ENCODE measurements around the gene TMPRSS9.
A peak's percentile ranks its signal among the peaks of the same experiment; 100 is the strongest.
"Not testable (repeated sequence)": the region's sequence is repeated elsewhere in the genome, so short reads cannot be mapped to it uniquely, and the experiment has no call there.

TMPRSS9 gene

DNA sequence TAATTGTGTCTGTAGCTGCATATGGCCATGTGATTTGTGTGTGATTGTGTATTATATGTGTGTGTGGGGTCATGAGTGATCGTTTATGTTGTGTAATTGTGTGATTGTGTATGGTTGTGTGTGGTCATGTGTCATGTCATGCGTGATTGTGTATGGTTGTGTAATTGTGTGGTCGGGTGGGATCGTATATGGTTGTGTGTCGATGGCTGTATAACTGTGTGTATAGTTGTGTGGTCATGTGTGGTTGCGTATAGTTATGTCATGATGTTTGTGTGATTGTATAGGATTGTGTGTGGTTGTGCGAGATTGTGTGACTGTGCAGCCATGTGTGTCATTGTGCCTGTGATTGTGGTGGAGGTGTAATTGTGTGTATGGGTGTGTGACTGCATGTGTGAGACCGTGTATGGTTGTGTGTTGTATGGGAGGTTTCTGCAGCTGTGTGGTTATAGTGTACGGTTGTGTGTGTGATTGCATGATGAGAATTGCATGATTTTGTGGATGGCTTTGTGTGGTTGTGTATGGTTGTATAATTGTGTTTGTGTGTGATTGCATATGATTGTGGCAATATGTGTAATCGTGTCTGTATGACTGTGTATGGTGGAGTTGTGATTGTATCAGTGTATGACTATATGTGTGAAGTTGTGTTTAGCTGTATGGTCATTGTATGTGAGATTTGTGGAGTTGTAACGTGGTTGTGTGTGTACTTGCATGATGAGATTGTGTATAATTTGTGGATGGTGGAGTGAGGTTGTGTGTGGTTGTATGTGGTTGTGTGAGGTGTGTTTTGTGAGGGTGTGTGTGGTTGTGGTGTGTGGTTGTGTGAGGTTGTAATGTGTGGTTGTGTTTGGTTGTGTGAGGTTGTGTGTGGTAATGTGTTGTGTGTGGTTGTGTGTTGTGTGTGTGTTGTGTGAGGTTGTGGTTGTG is 2.2 kb downstream of the TMPRSS9 start:
- no peak for DNase-seq (ENCODE audit: low read depth)

DNA sequence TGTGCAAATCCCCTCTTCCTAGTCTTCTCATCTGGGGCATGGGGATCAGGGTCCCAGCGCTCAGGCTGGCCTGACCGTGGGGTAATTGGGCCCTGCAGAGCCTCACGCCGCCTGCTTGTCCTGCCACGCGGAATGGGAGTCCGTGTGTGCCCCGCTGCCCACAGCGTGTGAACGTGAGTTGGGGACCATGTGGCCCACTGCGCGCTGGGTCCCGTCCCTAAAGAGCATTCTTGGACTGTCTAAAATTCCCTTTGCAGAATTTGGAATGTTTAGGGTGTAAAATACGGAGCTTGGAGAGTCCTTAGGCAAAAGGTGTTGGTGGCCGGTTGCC is 2.9 kb downstream of the TMPRSS9 start:
- DNase-seq (ENCODE audit: low read depth): no peak

DNA sequence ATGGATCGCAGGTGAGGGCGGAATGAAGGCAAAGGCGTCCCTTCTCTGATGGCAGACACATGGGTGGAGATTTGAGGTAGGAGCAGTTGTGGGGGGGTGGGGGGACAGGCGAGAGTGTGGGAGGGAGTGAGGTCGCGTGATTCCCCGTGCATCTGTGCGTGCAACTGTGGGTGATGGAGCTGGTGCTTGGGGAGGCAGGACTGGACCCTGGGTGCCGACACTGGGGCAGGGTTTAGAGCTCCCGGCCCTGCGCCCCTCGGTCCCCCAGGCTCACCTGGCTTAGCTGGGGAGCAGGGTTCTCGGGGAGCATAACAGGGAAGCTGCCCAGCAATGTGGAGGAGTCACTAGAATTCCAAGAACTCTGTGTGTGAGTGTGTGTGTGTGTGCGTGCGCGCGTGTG is 3.4 kb downstream of the TMPRSS9 start:
- DNase-seq (ENCODE audit: low read depth): no peak

DNA sequence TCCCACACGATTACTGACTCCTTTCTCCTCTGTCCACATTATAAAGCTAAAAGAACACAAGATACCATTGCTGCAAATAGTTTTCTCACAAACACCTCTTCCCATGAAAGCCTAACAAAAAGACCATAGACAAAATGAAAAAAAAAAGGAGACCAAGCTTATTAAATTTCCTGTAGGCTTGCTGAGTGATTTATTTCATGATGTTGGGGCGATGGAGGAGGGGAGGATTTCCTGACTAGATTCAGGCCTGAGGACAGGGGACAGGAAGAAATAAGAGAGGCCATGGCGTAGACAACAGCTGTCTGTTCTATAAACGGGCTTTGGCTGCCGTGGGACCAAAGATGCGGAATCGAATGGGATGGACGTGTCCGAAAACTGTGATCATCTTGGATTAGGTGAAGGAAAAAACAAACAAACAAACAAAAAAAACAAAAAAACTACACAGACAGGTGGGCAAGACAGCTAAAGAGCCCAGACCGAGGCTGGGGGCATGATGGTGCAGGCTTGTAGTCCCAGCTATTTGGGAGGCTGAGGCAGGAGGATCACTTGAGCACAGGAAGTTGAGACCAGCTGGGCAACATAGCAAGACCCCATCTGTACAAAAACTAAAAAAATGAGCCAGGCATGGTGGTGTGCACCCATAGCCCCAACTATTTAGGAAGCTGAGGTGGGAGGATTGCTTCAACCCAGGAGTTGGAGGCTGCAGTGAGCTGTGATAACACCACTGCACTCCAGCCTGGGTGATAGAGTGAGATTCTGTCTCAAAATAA is 5.3 kb downstream of the TMPRSS9 start:
- DNase-seq (ENCODE audit: low read depth): no peak

GRCh38 chr19:2371656-2372055 is 11.6 kb downstream of the TMPRSS9 start:
- no peak for DNase-seq (ENCODE audit: low read depth)

GRCh38 chr19:2372076-2372612 is 12.1 kb downstream of the TMPRSS9 start:
- no peak for DNase-seq (ENCODE audit: low read depth)

- DNase-seq (ENCODE audit: low read depth): no peak
Observed at GRCh38 chr19:2374808-2375207, 14.7 kb downstream of the TMPRSS9 start.

DNA sequence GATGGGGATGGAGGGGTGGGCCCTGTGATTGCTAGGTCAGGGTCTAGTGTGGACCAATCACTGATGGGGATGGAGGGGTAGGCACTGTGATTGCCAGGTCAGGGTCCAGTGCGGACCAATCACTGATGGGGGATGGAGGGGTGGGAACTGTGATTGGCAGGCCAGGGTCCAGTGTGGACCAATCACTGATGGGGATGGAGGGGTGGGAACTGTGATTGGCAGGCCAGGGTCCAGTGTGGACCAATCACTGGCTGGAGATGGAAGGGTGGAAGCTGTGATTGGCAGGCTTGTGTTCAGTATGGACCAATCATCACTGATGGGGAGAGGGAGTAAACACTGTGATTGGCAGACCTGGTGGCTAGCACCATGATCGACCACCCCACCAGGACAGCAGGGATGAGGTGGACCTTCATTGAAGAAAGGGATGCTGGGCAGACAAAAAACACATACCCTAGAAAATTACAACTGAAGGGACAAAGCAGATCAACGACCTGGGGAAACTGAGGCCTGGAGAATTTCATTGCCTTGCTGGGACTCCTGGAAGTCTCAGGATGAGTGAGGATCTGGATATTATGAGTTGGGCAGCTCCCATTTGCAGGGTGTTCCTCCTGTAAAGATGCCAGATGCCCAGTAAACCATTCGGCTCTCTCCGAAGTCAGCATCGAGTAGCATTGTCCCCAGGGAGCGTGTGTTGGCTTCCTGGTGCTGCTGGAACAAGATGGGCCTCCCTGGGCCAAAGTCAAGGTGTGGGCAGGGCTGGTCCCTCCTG is 15.5 kb downstream of the TMPRSS9 start:
- DNase-seq (ENCODE audit: low read depth): no peak

DNA sequence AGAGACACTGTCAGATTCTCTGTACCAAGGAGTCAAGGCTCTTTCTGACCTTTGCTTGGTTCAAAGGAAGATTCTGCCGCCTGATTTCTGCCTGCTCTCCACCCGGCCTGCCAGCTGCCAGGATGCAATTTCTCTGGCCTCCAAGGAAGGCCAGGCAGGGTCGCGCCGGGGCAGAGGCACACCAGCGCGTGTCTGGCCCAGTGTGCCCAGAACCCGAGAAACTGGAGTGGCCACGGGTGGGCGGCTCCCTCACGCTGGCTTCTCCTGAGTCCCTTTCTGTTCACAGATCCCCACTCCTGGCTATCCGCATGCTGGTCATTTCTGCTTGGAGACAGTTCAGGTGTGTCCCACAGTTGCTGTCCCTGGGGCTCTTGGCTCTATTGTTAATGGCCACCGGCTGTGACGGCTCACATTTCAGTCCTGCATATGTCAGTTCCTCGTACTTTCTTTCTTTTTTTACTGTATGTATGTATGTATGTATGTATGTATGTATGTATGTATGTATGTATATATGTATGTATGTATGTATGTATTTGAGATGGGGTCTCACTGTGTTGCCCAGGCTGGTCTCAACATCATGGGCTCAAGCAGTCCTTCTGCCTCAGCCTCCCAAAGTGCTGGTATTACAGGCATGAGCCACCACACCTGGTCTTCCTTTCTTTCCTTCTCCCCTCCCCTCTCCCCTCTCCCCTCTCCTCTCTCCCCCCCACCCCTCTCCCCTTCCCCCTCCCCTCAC is 16.9 kb downstream of the TMPRSS9 start:
- no peak for DNase-seq (ENCODE audit: low read depth)

DNA sequence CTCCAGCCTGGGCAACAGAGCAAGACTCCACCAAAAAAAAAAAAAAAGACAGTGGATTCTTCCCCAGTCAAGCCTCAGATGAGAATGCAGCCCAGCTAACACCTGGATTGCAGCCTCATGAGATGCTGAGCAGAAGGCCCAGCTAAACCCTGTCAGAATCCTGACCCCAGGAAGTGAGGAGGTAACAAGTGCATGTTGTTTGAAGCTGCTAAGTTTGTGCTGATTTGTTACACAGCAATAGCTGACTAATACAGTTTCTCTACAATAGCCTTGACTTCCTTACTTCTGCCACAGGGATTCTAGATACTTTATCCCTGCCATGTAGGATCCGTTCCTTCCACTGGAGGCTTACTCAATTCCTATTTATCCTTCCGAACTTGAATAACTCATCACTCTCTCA is 20.5 kb downstream of the TMPRSS9 start:
- DNase-seq (ENCODE audit: low read depth): no peak

- no peak for DNase-seq (ENCODE audit: low read depth)
Observed at GRCh38 chr19:2381148-2381820, 21.2 kb downstream of the TMPRSS9 start.

DNA sequence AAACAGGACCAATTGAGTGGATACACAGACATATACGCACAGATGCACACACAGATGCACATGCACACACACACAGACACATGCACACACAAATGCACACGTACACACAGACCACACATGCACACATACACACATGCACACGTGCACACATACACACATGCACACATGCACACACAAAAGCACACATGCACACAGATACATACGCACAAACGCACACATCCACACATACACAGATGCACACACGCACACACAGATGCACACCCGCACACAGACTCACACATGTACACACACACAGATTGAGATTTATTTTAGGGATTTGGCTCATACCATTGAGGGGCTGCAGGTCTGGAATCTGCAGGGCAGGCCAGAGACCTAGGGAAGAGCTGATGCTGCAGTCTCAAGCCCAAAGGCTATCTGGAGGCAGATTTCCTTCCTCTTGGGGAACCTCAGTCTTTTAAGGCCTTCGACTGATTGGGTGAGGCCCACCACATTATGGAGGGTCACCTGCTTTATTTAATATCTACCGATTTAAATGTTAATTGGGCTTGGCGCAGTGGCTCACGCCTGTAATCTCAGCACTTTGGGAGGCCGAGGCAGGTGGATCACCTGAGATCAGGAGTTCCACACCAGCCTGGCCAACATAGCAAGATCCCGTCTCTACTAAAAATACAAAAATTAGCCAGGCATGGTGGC is 22.6 kb downstream of the TMPRSS9 start:
- DNase-seq (ENCODE audit: low read depth): no peak

DNA sequence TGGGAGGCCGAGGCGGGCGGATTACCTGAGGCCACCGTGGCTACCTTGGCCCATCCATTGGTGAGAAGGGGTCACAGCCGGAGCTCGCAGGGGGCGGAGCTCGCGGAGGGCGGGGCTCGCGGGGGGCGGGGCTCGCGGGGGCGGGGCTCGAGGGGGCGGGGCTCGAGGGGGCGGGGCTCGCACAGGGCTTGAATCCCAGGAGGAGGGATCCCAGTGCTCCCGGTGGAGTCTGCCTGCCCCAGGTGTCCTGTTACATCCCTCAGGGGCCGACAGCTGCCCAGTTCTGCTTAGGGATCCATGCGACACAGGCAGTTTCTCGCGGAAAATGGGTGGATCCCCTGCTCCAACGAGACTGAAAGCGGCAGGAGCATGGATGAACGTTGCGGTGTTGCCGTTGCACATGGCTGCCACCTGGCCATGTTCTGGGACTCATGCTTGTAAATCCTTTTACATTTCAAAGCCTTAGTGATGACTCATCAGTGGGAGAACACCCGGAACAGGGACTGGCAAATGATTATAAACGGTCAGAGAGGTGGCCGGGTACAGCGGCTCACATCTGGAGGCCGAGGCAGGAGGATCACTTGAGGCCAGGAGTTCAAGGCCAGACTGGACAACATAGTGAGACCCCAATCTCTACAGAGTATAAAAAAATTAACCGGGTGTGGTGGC is 25.1 kb downstream of the TMPRSS9 start:
- DNase-seq (ENCODE audit: low read depth): no peak

DNA sequence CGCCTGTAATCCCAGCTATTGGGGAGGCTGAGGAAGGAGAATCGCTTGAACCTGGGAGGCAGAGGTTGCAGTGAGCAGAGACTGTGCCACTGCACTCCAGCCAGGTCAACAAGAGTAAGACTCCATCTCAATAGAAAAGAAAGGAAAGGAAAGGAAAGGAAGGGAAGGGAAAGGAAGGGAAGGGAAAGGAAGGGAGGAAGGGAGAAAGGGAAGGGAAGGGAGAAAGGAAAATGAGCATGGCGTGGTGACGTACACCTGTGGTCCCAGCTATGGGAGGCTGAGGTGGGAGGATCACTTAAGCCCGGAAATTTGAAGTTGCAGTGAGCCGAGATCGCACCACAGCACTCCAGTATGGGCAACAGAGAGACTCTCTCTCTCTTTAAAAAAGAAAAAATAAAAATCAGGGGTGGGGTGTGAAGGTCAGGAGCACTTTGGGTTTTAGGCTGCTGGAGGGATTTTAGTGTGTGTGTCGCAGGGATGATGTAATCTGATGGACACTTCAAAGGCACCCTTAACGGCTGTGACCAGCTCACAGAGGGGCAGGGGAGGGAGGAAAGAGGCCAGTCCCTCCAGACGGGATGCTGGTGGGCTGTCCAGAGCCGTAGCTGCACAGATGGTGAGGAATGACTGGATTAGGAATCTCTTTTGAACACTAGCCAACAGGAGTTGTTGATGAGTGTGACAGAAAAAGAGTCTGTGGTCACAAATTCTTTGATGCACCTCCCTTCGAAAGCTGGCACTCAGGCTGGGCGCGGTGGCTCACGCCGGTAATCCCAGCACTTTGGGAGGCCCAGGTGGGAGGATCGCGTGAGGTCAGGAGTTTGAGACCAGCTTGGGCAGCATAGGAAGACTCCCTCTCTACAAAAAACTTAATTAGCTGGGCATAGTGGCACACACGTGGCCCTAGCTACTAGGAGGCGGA is 27.6 kb downstream of the TMPRSS9 start:
- no peak for DNase-seq (ENCODE audit: low read depth)

- no peak for DNase-seq (ENCODE audit: low read depth)
Observed at GRCh38 chr19:2389594-2389993, 29.5 kb downstream of the TMPRSS9 start.

DNA sequence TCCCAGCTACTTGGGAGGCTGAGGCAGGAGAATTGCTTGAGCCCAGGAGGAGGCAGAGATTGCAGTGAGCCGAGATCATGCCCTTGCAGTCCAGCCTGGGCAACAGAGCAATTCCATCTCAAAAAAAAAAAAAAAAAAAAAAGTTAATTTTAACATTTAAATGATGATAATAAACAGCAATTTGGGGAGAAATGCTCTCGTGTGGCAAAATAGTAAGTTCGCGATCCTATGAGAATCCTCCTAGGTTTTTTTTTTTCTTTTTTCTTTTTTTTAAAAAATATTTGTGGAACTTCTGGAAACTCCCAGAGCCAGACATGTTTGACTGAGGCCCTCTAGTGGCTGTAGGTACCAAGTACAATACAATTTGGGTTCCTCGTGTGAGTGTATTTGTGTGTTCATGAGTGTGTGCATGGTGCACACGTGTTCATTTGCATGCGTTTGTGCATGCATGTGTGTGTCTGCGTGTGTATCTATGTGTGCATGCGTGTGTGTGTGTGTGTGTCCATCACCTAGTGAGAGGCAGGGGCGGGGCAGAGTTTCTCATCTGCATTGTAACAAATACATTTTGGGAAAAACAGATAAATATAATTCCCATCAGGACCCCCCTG is 31.2 kb downstream of the TMPRSS9 start:
- DNase-seq (ENCODE audit: low read depth): peak; percentile 4

DNA sequence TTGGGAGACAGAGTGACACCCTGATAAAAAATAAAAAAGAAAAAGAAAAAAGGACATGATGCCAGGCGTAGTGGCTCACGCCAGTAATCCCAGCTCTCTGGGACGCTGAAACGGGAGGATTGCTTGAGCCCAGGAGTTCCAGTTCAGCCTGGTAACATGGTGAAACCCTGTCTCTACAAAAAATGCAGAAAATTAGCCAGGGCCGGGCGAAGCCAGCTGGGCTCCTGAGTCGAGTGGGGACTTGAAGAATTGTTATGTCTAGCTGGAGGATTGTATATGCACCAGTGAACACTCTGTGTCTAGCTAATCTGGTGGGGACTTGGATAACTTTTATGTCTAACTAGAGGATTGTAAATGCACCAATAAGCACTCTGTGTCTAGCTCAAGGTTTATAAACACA is 32.3 kb downstream of the TMPRSS9 start:
- no peak for DNase-seq (ENCODE audit: low read depth)

- DNase-seq (ENCODE audit: low read depth): not testable (repeated sequence)
Observed at GRCh38 chr19:2392899-2393298, 32.8 kb downstream of the TMPRSS9 start.

Data from T-helper 22 cell (primary cell).